HG03039 (cell line): ENCODE measurements around the gene SFTPD.
"Not testable (repeated sequence)": the region's sequence is repeated elsewhere in the genome, so short reads cannot be mapped to it uniquely, and the experiment has no call there.

ENCODE experiments used
- ATAC-seq: cut with Tn5 transposase; IDR thresholded peaks from one replicate; pipeline ENCODE4 v1.9.1; 2021; ENCODE audit warnings: mild to moderate bottlenecking, moderate library complexity; ENCODE audit not compliant: unreplicated experiment

The SFTPD gene

GRCh38 chr10:79927111-79927828, 21.6 kb downstream of the SFTPD start:
- no peak for ATAC-seq

- ATAC-seq: no peak
These were observed 22.9 kb downstream of the SFTPD start for GRCh38 chr10:79926037-79926436.

DNA sequence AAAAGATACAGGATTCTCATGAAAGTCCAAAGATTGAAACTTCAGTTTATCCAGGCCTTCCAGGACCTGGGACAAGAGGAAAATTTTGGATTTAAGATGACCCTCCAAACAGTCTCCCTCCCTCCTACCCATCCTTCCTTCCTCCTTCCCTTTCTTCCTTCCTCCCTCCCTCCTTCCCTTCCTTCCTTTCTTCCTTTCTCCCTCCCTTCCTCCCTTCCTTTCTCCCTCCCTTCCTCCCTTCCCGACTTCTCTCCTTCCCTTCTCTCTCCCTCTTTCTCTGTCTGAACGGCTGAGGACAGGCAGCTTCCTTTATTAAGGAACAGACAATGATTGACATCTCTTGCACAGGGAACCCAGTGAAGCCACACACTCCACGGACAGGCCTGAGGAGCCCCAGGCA, 23.3 kb downstream of the SFTPD start:
- no peak for ATAC-seq

GRCh38 chr10:79923669-79924068, 25.2 kb downstream of the SFTPD start:
- no peak for ATAC-seq

DNA sequence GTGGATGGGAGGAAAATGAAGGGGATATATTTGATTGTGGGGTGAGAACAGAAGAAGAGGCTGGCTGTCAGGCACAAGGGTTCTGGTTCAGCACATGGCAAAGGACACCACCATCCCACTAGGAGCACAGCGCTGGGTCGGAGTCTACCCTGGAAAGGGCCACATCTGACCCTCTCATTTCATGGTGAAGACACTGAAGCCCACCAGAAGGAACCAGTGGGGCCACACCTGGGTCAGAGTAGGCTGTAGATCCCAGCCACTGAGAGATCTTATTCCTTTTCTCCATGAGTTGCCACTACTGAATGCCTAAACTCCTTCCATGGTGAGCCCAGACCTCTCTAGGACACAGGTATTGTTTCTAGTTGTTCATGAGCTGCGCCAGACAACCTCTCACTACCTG, 25.8 kb downstream of the SFTPD start:
- ATAC-seq: no peak

GRCh38 chr10:79922011-79922412, 26.9 kb downstream of the SFTPD start:
- not testable (repeated sequence) for ATAC-seq

- ATAC-seq: not testable (repeated sequence)
These were observed 33.1 kb downstream of the SFTPD start for GRCh38 chr10:79915838-79916237.

GRCh38 chr10:79914512-79914911, 34.4 kb downstream of the SFTPD start:
- not testable (repeated sequence) for ATAC-seq

GRCh38 chr10:79910836-79911235, 38.1 kb downstream of the SFTPD start:
- no peak for ATAC-seq

- ATAC-seq: no peak
These were observed 38.6 kb downstream of the SFTPD start for GRCh38 chr10:79910344-79910743.

DNA sequence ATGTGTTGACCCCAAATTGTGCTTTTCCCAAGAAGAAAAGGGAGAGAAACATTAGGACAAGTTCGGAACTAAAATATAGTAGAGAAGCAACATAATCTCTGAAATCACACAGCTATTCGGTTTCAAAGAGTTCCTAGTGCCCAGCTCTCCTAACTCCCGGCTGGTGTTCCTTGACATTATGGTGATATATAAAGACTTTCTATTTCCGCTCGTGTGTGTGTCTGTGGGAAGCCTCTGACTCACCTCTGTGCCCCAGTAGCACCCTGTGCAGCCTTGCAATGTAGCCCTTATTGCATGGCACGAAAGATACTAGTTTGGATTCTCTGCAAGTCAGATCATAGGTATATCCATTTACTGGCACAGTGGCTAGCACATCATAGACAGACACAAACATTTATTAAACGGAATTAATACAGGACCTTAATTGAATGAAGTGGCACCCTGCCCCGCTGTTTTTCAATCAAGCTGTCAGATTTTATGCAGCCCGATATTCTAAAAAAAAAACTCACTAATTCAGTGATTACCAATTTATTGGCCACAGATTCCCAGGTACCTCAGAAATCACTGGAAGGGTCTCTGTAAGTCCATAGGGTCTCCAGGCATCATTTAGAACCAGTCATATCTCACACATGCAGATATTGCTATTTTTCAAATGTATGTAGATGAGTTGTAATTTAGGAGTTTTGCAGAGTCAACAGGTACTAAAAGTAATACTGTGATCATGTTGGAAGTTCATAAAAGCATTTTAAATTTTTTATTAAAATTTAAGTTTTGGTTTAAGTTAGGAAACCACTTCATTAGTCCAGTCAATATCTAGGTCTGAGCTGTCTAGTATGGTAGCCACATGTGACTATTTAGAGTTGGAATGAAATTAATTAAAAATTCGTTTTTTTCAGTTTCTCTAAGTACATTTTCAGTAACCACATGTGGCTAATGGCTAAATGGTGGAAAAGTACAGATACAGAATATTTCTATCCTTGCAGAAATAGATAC, 43.3 kb downstream of the SFTPD start:
- ATAC-seq: no peak

DNA sequence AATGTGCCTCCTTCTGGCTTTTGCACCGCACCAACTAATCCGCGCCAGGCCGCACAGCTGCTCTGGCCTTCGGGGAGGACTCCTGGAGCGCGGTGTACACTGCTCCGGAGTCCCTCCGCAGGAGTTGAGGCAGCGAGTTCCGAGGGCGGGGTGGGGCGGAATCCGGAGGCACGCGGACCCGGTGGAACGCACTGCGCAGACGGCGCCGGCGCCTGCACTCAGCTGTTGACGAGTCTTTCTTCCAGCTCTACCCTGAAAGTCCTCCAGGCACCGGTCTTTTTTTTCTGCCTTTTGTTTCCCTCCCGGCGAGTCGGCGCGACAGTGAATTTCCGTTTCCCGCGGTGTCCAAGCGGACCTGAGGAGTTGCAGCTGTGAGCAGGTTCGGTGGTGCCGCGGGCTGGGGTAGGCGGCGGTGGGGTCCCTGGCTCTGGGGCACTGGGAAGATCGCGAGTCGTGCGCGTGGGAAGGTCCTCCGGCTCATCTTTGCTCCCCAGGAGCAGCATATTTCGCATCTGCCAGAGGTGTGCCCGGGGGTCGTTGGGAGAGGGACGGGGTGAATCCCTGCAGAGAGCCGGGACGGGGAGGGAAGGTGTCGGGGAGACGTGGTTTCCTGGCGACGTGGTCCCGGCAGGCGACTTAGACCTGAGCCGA, 44.1 kb downstream of the SFTPD start:
- ATAC-seq: no peak

- not testable (repeated sequence) for ATAC-seq
These were observed 47.3 kb downstream of the SFTPD start for GRCh38 chr10:79901571-79901970.

GRCh38 chr10:79898597-79899325, 50.1 kb downstream of the SFTPD start:
- ATAC-seq: no peak

- not testable (repeated sequence) for ATAC-seq
These were observed 56.0 kb downstream of the SFTPD start for GRCh38 chr10:79892896-79893295.

- ATAC-seq: no peak
These were observed 58.4 kb downstream of the SFTPD start for GRCh38 chr10:79890469-79890868.

DNA sequence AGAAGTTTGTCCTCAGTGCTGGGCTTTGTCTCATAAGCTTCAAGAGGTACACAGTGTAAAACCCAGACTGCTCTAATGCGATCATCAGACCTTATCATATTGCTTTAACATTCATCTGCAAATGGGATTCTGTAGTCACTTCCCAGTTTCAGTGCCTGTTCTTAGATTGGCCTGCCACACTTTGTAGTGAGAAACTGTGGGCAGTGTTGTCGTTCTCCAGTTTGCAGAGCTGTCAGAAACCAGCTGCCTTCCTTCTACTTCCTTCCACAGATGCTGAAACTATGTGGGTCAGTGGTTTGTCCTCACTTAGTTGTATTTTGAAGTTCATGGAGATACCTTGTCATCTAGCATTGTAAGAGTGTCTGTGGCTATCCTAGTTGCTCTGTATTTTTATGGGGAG, 59.9 kb downstream of the SFTPD start:
- not testable (repeated sequence) for ATAC-seq
